Measurements from ENCODE around the gene RASL11B. TPM values are rescaled to one million over a fixed set of nuclear protein-coding genes. Genes with fewer than 3 reads are reported as not detected.

Gene RASL11B
- polyA plus RNA-seq, 1 donor (not counting 4 experiments of a cell fraction or from before 2014, with no cell fraction given) = 1.4 TPM

GRCh38 chr4:52856801-52857200, 5.3 kb upstream of the RASL11B start:
- dilution Hi-C loops (cut with MboI; ENCODE audit: extremely low pct_ligation_motif_present, low sequenced_read_pairs) = no loop called here
- no peak overlapping the region for H3K9ac ChIP-seq (ENCODE audit: control insufficient read depth, extremely low read depth, insufficient read depth, low read length)
- FAIRE-seq (no peak), DNase-seq (ENCODE audit: low read depth, low spot score) (no peak)
- no peaks in the 10 kb centered on the region for H3K9me3 ChIP-seq (ENCODE audit: control insufficient read depth, low read depth, low read length)
- no peak for TF ChIP-seq EZH2 (IDR thresholded peaks at IDR 0.05; ENCODE audit: low read length)
- no peak for TF ChIP-seq CTCF (optimal IDR thresholded peaks at IDR 0.05 in 1 of 3, IDR thresholded peaks at IDR 0.05 in 1 of 3, conservative IDR thresholded peaks at IDR 0.05 in 1 of 3; ENCODE audit: extremely low read depth in 1 of 3, insufficient read depth in 2 of 3, low read length in 3 of 3)
- H3K79me2 ChIP-seq (ENCODE audit: control insufficient read depth, insufficient read depth, low read length) = no peaks in the 10 kb centered on the region
- H3K27ac ChIP-seq (ENCODE audit: control insufficient read depth, insufficient read depth, low read length) = no peak overlapping the region
- peaks cover 9% of the 10 kb centered on the region for H3K4me1 ChIP-seq (ENCODE audit: control insufficient read depth, extremely low read depth, insufficient read depth, low read length)
- no peaks in the 10 kb centered on the region for H3K27me3 ChIP-seq (ENCODE audit: control insufficient read depth, extremely low read depth, insufficient read depth, low read length)
- no peaks in the 10 kb centered on the region for H3K36me3 ChIP-seq (ENCODE audit: control insufficient read depth in 2 of 2, extremely low read depth in 1 of 2, insufficient read depth in 2 of 2, low read length in 2 of 2)
- H3K9me1 ChIP-seq (ENCODE audit: control insufficient read depth, extremely low read depth, insufficient read depth, low read length) = no peaks in the 10 kb centered on the region
- H3K4me2 ChIP-seq (ENCODE audit: control insufficient read depth, extremely low read depth, insufficient read depth, low read depth, low read length) = no peak overlapping the region
- no peak overlapping the region for H2AFZ ChIP-seq (ENCODE audit: control insufficient read depth, low read length)
- no peak overlapping the region for H3K4me3 ChIP-seq (ENCODE audit: control insufficient read depth in 2 of 3, extremely low read depth in 1 of 3, insufficient read depth in 2 of 3, low read depth in 1 of 3, low read length in 3 of 3)
- no peaks in the 10 kb centered on the region for H4K20me1 ChIP-seq (ENCODE audit: control insufficient read depth, extremely low read depth, insufficient read depth, low read length)

DNA sequence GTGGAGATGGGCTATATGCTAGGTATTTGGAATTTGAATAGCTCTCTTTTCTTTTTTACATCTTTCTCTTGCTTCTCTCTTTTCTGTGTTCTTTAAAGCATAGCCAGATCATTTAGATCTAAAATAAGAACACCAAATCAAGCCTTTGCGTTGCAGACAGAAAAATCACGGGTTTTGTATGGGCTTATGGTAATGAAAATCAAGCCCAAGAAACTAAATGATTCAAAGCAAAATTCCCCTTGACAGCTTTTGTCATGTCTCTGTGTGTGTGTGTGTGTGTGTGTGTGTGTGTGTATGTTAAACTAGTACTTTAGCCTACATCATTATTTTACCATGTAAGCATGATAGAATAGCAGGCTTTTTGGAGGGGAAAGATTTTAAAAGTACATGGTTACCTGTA, 1.8 kb upstream of the RASL11B start:
- H3K4me1 ChIP-seq (ENCODE audit: control insufficient read depth, extremely low read depth, insufficient read depth, low read length) = peaks cover 8% of the 10 kb centered on the region
- H2AFZ ChIP-seq (ENCODE audit: control insufficient read depth, low read length) = no peak overlapping the region
- H3K27me3 ChIP-seq (ENCODE audit: control insufficient read depth, extremely low read depth, insufficient read depth, low read length) = no peaks in the 10 kb centered on the region
- H4K20me1 ChIP-seq (ENCODE audit: control insufficient read depth, extremely low read depth, insufficient read depth, low read length) = no peaks in the 10 kb centered on the region
- no peak for DNase-seq (ENCODE audit: low read depth, low spot score)
- H3K79me2 ChIP-seq (ENCODE audit: control insufficient read depth, insufficient read depth, low read length) = no peaks in the 10 kb centered on the region
- TF ChIP-seq CTCF (optimal IDR thresholded peaks at IDR 0.05 in 1 of 3, IDR thresholded peaks at IDR 0.05 in 1 of 3, conservative IDR thresholded peaks at IDR 0.05 in 1 of 3; ENCODE audit: extremely low read depth in 1 of 3, insufficient read depth in 2 of 3, low read length in 3 of 3) = no peak
- TF ChIP-seq EZH2 (IDR thresholded peaks at IDR 0.05; ENCODE audit: low read length) = no peak
- FAIRE-seq = no peak
- no peaks in the 10 kb centered on the region for H3K9me1 ChIP-seq (ENCODE audit: control insufficient read depth, extremely low read depth, insufficient read depth, low read length)
- no peak overlapping the region for H3K9ac ChIP-seq (ENCODE audit: control insufficient read depth, extremely low read depth, insufficient read depth, low read length)
- no peaks in the 10 kb centered on the region for H3K36me3 ChIP-seq (ENCODE audit: control insufficient read depth in 2 of 2, extremely low read depth in 1 of 2, insufficient read depth in 2 of 2, low read length in 2 of 2)
- no peak overlapping the region for H3K4me3 ChIP-seq (ENCODE audit: control insufficient read depth in 2 of 3, extremely low read depth in 1 of 3, insufficient read depth in 2 of 3, low read depth in 1 of 3, low read length in 3 of 3)
- H3K27ac ChIP-seq (ENCODE audit: control insufficient read depth, insufficient read depth, low read length) = no peak overlapping the region
- H3K9me3 ChIP-seq (ENCODE audit: control insufficient read depth, low read depth, low read length) = no peaks in the 10 kb centered on the region
- dilution Hi-C loops (cut with MboI; ENCODE audit: extremely low pct_ligation_motif_present, low sequenced_read_pairs) = no loop called here
- H3K4me2 ChIP-seq (ENCODE audit: control insufficient read depth, extremely low read depth, insufficient read depth, low read depth, low read length) = no peak overlapping the region

Data from keratinocyte (primary cell).